ENCODE data around the gene CBX4.

GRCh38 chr17:79783891-79784290 lies 55.3 kb downstream of the CBX4 start:
- no peak for TF ChIP-seq CTCF (IDR thresholded peaks at IDR 0.05)
- TF ChIP-seq POLR2A (IDR thresholded peaks at IDR 0.05): no peak
